ENCODE data around the gene ST3GAL6. TPM values are rescaled to one million over a fixed set of nuclear protein-coding genes. Genes with fewer than 3 reads are reported as not detected.

Gene ST3GAL6
- total RNA-seq, 1 donor from 2014 or later = 16.0 TPM

DNA sequence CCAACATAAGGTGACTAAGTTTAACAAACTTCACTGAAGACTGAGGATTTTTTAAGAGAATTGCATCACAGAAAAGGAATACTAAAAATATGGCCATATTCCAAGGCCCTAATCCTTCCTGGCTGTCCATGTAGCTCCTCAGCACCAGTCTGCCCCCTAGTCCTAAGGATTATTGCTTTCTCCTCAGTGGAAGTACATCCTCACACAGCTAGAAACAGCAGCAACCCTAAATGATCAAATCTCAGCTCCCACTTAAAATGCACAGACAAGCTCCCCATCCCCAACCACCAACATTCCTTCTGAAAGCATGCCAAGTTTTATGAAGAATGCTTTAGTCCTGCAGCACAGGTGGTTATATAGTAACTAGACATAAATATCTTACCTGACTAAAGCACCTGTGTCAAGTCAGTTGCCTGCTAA lies 14.7 kb downstream of the ST3GAL6 start:
- DNase-seq (ENCODE audit: low read depth, low spot score) = no peak
- no peaks in the 10 kb centered on the region for H3K27me3 Mint-ChIP-seq (ENCODE audit: low read depth)
- peaks cover 26% of the 10 kb centered on the region for H3K4me1 Mint-ChIP-seq
- no peak overlapping the region for H3K27ac Mint-ChIP-seq (ENCODE audit: unreplicated experiment)
- peaks cover 2% of the 10 kb centered on the region for H3K36me3 Mint-ChIP-seq (ENCODE audit: low read depth)
- no peak overlapping the region for H3K4me3 Mint-ChIP-seq
- H3K9me3 Mint-ChIP-seq = no peaks in the 10 kb centered on the region
- TF ChIP-seq, protein P1, sequence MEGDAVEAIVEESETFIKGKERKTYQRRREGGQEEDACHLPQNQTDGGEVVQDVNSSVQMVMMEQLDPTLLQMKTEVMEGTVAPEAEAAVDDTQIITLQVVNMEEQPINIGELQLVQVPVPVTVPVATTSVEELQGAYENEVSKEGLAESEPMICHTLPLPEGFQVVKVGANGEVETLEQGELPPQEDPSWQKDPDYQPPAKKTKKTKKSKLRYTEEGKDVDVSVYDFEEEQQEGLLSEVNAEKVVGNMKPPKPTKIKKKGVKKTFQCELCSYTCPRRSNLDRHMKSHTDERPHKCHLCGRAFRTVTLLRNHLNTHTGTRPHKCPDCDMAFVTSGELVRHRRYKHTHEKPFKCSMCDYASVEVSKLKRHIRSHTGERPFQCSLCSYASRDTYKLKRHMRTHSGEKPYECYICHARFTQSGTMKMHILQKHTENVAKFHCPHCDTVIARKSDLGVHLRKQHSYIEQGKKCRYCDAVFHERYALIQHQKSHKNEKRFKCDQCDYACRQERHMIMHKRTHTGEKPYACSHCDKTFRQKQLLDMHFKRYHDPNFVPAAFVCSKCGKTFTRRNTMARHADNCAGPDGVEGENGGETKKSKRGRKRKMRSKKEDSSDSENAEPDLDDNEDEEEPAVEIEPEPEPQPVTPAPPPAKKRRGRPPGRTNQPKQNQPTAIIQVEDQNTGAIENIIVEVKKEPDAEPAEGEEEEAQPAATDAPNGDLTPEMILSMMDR (conservative IDR thresholded peaks at IDR 0.05) = no peak

DNA sequence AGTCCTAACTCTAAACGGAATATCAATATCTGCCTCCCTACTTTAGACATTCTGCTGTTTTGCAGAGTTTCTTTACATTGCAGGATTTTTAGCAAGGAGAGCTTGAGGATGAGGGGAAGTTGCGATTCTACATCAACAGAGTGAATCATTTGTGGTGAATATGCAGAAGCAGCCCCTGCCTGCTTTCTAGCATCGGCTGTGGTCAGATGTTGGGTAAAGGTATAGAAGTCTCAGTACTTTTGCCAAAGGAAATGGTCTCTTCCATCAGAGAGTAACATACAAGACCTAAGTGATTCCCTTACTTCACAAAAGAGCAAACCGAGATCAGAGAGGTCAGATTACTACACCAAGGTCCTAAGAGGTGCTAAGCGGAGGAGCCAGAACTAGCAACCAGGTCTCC lies 15.2 kb downstream of the ST3GAL6 start:
- Mint-ChIP-seq H3K4me3 (no peak overlapping the region), H3K27me3 (ENCODE audit: low read depth) (no peaks in the 10 kb centered on the region), H3K36me3 (ENCODE audit: low read depth) (peaks cover 6% of the 10 kb centered on the region), H3K9me3 (no peaks in the 10 kb centered on the region), H3K4me1 (peaks cover 32% of the 10 kb centered on the region), H3K27ac (ENCODE audit: unreplicated experiment) (no peak overlapping the region)
- TF ChIP-seq, protein P1 (conservative IDR thresholded peaks at IDR 0.05) = no peak
- DNase-seq (ENCODE audit: low read depth, low spot score) = no peak

DNA sequence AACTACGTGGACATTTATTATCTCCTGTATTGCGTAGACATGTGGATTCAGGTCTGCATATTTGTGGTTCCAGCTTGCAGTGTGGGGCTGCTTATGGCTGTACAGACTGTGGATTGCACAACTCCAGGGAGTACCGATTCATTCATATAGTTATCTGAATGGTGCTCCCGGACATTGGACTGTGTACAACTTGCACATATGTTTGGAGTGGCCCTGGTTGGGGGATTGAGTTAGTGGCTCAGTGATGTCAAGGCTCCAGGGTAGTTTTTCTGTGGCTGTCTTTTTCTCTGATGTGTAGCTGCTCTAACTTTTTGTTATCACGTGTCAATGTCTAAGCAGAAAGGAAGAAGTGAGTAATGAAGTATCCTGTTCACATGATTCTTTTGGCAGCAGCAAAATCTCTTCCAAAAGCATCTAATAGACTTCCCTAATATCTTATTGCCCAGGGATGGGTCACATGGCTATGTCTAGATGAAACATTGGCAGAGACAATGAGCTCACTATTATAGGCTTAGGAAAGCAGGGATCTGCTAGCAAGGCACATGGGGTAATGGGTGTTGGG lies 15.8 kb downstream of the ST3GAL6 start:
- no peaks in the 10 kb centered on the region for H3K27me3 Mint-ChIP-seq (ENCODE audit: low read depth)
- H3K4me3 Mint-ChIP-seq = no peak overlapping the region
- H3K4me1 Mint-ChIP-seq = peaks cover 33% of the 10 kb centered on the region
- no peak for DNase-seq (ENCODE audit: low read depth, low spot score)
- TF ChIP-seq, protein P1 (conservative IDR thresholded peaks at IDR 0.05) = no peak
- H3K27ac Mint-ChIP-seq (ENCODE audit: unreplicated experiment) = peak overlapping the region; percentile 64
- H3K9me3 Mint-ChIP-seq = no peaks in the 10 kb centered on the region
- peaks cover 7% of the 10 kb centered on the region for H3K36me3 Mint-ChIP-seq (ENCODE audit: low read depth)

DNA sequence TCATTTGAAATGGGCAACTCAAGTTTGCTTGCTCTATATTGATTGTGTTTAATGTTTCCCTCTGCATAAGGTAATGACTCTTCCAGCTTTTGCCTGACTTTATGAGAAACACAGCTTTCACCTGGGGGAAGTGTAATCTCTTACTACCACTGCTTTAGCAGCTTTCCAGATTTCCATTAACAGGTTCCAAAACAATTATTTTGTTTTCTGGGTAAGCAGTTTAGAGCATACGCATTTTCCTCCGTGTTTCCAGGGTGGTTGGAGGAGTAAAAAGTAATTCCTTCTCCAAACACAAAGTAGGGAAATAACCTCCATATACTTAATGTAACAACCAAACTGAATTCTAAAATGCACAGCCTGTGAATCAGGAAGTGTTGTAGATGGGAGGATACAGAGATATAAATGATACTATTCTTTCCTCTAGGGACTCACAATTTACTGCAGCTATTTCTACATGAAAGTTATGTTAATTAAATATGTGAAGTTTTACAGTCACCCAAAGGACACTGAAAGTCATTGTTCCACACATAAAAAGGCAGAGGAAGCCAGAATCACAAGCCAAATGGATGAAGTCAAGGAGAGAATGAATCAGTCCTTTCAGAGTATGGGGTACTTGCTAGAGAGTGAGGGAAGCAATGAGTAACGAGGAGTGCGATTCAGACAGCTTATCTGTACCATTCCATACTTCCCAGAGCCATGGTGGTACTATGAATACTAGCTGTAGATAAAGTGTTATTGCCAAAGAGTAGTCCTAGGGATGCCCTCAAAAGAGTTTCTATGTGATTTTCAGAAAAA lies 16.6 kb downstream of the ST3GAL6 start:
- H3K4me1 Mint-ChIP-seq = peaks cover 33% of the 10 kb centered on the region
- no peaks in the 10 kb centered on the region for H3K9me3 Mint-ChIP-seq
- peaks cover 7% of the 10 kb centered on the region for H3K36me3 Mint-ChIP-seq (ENCODE audit: low read depth)
- no peak for DNase-seq (ENCODE audit: low read depth, low spot score)
- peak overlapping the region; percentile 21 for H3K4me3 Mint-ChIP-seq
- peak overlapping the region; percentile 13 for H3K27ac Mint-ChIP-seq (ENCODE audit: unreplicated experiment)
- TF ChIP-seq, protein P1 (conservative IDR thresholded peaks at IDR 0.05) = no peak
- no peaks in the 10 kb centered on the region for H3K27me3 Mint-ChIP-seq (ENCODE audit: low read depth)

DNA sequence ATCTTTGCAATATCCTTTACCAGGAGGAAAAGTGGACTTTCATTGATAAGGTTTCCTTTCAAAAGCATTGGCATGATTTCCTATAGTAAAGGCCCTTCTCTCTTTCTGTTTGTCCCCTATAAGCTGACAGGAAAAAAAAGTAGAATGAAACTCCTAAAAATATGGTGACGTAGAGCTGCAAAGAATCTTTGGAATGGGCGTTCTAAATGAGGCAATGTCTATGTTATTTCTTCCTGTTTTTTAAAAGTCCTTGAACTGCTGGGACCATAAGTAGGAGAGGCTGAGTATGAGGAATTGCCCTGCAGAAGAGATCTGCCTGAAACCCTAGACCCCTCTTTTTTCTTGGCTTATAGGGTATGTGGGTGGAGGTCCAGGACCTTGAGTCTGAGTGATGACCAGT lies 17.2 kb downstream of the ST3GAL6 start:
- H3K27me3 Mint-ChIP-seq (ENCODE audit: low read depth) = no peaks in the 10 kb centered on the region
- TF ChIP-seq, protein P1 (conservative IDR thresholded peaks at IDR 0.05) = no peak
- H3K36me3 Mint-ChIP-seq (ENCODE audit: low read depth) = peaks cover 8% of the 10 kb centered on the region
- peaks cover 35% of the 10 kb centered on the region for H3K4me1 Mint-ChIP-seq
- H3K9me3 Mint-ChIP-seq = no peaks in the 10 kb centered on the region
- H3K27ac Mint-ChIP-seq (ENCODE audit: unreplicated experiment) = no peak overlapping the region
- DNase-seq (ENCODE audit: low read depth, low spot score) = no peak
- no peak overlapping the region for H3K4me3 Mint-ChIP-seq

Data from neural crest cell (in vitro differentiated cells).